Hindlimb muscle (tissue), 1 donor: Measurements from ENCODE around the gene LSM2. TPM values are rescaled to one million over a fixed set of nuclear protein-coding genes. Genes with fewer than 3 reads are reported as not detected.
"Not testable (repeated sequence)": the region's sequence is repeated elsewhere in the genome, so short reads cannot be mapped to it uniquely, and the experiment has no call there.

ENCODE experiments used
- DNase-seq: peaks from one replicate; pipeline ENCODE4 v3.0.0-alpha.2; 2013
- polyA plus RNA-seq: library from polyadenylated mRNA; unstranded; fragments of 120-200 nt; gene quantifications from one replicate; pipeline ENCODE4 v1.2.1, GENCODE V29; 2013; ENCODE audit not compliant: insufficient read length

Gene LSM2
- polyA plus RNA-seq, 1 donor: 51.7 TPM

- no peak for DNase-seq
Measured at GRCh38 chr6:31796993-31797385, 9.8 kb downstream of the LSM2 start.

- DNase-seq: peak; percentile 89
Measured at GRCh38 chr6:31795616-31796298, 11.0 kb downstream of the LSM2 start, which contains the start of gene VARS1. Gene VARS1 (minus strand): TSS chr6:31795752. CDS start chr6:31795217, 535 bp downstream.

DNA sequence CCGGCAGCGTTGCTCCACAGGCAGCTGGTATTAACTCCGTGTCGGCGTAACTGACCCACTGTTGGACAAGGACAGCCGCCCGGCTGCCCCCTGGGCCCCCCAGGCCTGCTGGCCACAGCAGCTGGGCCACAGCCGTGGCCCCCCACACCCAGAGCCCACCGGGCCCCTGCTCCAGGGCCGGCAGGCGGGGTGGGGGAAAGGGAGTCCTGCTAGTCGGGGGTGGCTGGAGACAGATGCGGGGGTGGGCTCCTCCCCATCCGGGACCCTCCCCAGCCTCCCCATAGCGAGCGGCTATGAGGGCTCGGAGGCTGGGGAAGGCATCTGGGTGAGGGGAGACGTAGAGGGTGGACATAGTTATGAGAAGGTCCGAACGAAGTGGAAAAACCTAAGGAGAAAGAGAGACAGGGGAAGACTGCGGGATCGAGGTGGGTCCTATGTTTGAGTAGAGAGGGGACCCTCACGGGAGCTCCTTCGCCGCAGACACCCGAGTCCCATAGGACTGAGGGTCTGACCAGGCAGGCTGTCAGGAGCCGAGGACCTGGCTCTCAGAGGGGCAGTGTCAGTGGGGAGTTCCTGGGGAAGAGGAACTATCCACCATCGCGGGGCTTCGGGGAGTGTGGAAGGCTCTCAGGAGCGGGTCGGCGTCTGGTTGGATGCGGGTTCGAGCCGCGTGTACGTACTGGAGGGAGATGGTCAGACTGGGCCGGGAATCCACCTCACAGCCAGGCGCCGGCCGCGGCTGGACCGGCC, 11.7 kb downstream of the LSM2 start:
- no peak for DNase-seq

- DNase-seq: no peak
Measured at GRCh38 chr6:31794294-31794865, 12.4 kb downstream of the LSM2 start.

DNA sequence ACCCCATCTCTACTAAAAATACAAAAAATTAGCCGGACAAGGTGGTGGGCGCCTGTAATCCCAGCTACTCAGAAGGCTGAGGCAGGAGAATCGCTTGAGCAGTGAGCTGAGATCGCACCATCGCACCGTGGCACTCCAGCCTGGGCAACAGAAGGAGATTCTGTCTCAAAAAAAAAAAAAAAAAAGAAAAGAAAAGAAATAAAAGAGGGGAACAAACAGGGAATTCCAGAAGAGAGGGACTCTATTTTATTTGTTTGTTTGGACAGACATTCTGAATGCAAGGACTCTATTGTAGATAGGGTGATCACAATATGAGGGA, 12.9 kb downstream of the LSM2 start:
- DNase-seq: not testable (repeated sequence)

DNA sequence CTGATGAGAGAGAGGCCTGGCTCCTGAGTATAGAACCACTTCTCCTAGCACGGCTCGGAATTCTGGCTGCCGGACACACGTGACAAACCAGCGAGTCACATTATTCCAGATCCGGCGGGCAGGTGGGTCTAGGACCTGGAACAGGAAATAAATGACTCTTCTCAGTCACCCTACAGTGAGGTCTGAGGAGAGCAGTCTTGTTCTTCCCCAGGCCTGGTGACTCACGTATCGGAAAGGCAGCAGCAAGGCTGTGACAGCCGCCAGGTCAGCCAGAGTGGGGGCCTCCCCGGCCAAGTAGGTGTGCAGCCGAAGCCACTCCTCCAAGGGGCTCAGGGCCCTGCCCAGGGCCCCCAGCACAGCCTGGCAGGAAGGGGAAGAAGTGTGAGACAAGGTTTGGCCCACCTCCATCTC, 14.0 kb downstream of the LSM2 start:
- no peak for DNase-seq

- no peak for DNase-seq
Measured at GRCh38 chr6:31792090-31792374, 14.7 kb downstream of the LSM2 start.

DNA sequence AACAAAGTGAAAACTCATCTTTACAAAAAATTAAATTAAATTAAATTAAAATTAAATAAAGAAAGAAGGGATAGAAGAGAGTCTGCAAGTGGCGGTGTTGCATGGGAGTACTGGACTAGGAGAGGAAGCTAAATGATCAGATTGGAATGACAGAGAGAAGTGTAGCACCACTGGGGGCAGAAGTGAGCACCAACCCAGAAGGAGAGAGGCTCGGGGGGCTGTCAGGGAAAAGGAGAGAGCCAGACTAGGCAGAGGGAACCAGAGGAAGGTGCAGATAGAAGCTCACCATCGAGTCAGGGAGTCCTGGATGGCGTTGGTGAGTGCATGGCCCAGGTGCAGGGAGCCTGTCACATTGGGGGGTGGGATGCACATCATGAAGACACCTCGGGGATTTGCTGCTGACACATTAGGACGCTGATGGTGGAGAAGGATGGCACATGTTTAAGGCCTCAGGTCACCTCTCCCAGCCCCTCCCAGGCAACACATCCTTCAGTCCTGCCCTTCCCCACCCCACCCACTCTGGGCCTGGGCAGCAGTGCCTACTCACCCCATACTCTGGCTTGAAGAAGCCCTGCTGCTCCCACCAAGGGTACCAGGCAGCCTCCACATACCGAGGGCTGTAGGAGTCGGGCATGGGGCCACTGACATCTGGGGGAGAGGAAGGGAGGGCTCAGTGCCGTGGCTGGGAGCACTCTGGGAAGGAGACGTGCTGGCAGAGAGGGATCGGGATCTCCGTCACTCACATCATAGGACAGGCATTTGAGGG, 15.3 kb downstream of the LSM2 start:
- DNase-seq: no peak

- no peak for DNase-seq
Measured at GRCh38 chr6:31785475-31785874, 21.3 kb downstream of the LSM2 start.

GRCh38 chr6:31784098-31784925, 22.5 kb downstream of the LSM2 start:
- DNase-seq: no peak

DNA sequence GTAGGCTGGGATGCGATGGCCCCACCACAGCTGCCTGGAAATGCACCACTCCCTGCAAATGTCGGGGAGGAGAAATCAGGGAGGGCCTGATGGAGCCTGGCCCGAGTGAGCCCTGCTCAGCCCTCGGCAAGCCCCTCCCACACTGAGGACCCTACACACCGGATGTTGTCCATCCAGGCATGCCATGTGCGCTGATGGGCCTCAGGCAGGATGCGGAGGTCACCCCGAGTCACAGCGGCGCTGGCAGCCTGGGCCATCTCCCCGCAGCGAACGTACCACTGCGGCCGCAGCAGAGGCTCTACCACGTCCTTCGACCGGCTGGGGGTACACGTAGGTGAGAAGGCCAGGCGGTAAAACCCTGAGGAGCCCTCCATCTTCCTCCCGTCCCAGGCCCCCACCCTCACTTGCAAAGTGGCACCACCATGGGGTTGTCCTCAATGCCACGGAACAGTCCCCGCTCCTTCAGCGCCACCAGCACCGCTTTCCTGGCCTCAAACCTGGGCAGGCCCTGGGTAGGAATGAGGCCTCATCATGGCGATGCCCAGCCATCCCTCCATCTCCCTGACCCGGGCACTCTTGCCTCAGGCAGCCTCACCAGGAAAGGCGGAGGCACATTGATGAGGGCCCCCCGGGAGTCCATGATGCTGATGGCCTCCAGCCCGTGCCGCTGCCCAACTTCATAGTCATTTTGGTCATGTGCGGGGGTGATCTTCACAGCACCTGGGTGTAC, 24.5 kb downstream of the LSM2 start:
- no peak for DNase-seq

- no peak for DNase-seq
Measured at GRCh38 chr6:31781244-31782125, 25.3 kb downstream of the LSM2 start.

DNA sequence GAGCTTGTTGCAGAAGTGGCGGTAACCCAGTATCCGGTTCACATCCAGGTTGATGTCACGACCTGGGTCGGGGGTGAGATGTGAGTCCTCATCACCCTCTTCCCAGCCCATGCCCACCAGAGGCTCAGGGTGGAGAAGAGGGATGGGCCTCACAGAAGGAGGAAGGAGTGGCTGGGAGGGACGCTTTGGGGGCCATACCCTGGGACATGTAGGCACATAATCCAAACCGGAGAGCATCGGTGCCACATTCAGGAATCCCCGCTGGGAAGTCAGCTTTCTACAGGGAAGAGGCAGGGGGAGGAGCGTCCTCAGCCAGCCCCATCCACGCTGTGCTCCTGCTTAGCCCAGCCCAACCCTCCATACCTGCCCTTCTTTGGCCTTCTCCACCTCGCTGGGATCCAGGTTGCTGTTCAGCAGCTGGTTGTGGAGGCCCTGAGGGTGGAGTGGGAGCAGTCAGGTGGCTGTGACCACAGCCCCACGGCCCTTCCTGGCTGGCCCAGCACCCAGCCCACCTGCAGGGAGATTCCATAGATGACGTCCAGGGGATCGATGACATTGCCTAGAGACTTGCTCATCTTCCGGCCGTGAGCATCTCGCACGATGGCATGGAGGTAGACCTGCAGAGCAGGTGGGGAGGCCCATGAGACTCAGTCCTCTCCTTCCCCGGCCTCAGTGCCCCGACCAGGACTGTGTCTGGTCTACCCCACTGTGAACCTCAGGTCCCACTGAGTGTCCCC, 26.1 kb downstream of the LSM2 start:
- DNase-seq: no peak

DNA sequence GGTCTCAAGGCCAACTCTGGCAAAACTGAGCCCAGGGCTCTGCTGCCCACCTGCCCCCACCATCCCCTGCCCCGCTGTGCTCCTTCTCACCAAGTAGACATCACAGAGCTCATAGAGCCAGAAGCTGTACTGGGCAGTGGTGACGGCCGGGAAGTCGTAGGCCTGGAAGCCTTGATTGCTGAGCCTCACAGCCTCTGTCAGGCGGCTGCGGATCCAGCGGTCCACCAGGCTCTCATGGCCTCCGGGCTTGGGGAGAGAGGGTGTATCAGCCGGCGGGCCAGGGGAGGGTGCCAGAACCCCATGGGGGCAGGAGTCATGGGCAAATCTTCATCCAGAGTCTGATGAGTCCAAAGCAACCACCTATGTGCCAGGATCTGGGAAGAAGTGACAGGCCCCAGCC, 26.9 kb downstream of the LSM2 start:
- DNase-seq: no peak

- DNase-seq: no peak
Measured at GRCh38 chr6:31778999-31779885, 27.5 kb downstream of the LSM2 start.

GRCh38 chr6:31778193-31778592, 28.6 kb downstream of the LSM2 start:
- no peak for DNase-seq

- no peak for DNase-seq
Measured at GRCh38 chr6:31777667-31778050, 29.1 kb downstream of the LSM2 start.

- no peak for DNase-seq
Measured at GRCh38 chr6:31776989-31777666, 29.6 kb downstream of the LSM2 start, which contains the start of gene VWA7. Gene VWA7 (minus strand): TSS chr6:31777328. CDS start chr6:31776779, 549 bp downstream.
